Measurements from ENCODE around the gene VPS41.

Gene VPS41

GRCh38 chr7:38753347-38753746, 155.6 kb downstream of the VPS41 start:
- no peaks in the 10 kb centered on the region for H3K79me1 ChIP-seq (ENCODE audit: low read length)
- H3K23ac ChIP-seq (ENCODE audit: low read length): no peak overlapping the region
- H3K36me3 ChIP-seq (ENCODE audit: control insufficient read depth, insufficient read depth, low read length): no peaks in the 10 kb centered on the region
- no peak overlapping the region for H4K5ac ChIP-seq (ENCODE audit: low read length)
- H3K56ac ChIP-seq (ENCODE audit: low read length): no peak overlapping the region
- H4K8ac ChIP-seq (ENCODE audit: low read depth, low read length): no peak overlapping the region
- no peak overlapping the region for H3K18ac ChIP-seq (ENCODE audit: low read length)
- no peaks in the 10 kb centered on the region for H3K27me3 ChIP-seq (ENCODE audit: insufficient read depth, low read length, poor library complexity)
- no peak overlapping the region for H2BK15ac ChIP-seq (replicated peaks; ENCODE audit: low read depth)
- no peak overlapping the region for H3K4me2 ChIP-seq (ENCODE audit: low read length)
- H3K79me2 ChIP-seq (ENCODE audit: control insufficient read depth, insufficient read depth, low read length): no peaks in the 10 kb centered on the region
- H3K4me3 ChIP-seq (ENCODE audit: low read length): no peak overlapping the region
- H3K27ac ChIP-seq (ENCODE audit: low read depth, low read length): no peak overlapping the region
- H3K9ac ChIP-seq (ENCODE audit: low read length): no peak overlapping the region
- no peak overlapping the region for H2BK120ac ChIP-seq (ENCODE audit: low read depth, low read length)
- no peak for DNase-seq
- no peak overlapping the region for H3K4ac ChIP-seq (ENCODE audit: low read depth, low read length)
- no CpG with 5 or more reads among the region's 4 CpGs for WGBS (ENCODE audit: extremely low coverage, insufficient coverage, low lambda C conversion rate)
- H2BK5ac ChIP-seq (ENCODE audit: low read length): no peak overlapping the region
- no peak overlapping the region for H2AK5ac ChIP-seq (ENCODE audit: low read length)
- no peaks in the 10 kb centered on the region for H3K4me1 ChIP-seq (ENCODE audit: control insufficient read depth, low read depth, low read length)

GRCh38 chr7:38751416-38751815, 157.6 kb downstream of the VPS41 start:
- no peaks in the 10 kb centered on the region for H3K4me1 ChIP-seq (ENCODE audit: control insufficient read depth, low read depth, low read length)
- no peak for DNase-seq
- no peak overlapping the region for H2AK5ac ChIP-seq (ENCODE audit: low read length)
- H3K56ac ChIP-seq (ENCODE audit: low read length): no peak overlapping the region
- H3K79me2 ChIP-seq (ENCODE audit: control insufficient read depth, insufficient read depth, low read length): no peaks in the 10 kb centered on the region
- no peak overlapping the region for H4K5ac ChIP-seq (ENCODE audit: low read length)
- H3K18ac ChIP-seq (ENCODE audit: low read length): no peak overlapping the region
- H3K23ac ChIP-seq (ENCODE audit: low read length): no peak overlapping the region
- no CpG with 5 or more reads among the region's 1 CpG for WGBS (ENCODE audit: extremely low coverage, insufficient coverage, low lambda C conversion rate)
- H3K4me3 ChIP-seq (ENCODE audit: low read length): no peak overlapping the region
- H2BK15ac ChIP-seq (replicated peaks; ENCODE audit: low read depth): no peak overlapping the region
- no peaks in the 10 kb centered on the region for H3K36me3 ChIP-seq (ENCODE audit: control insufficient read depth, insufficient read depth, low read length)
- no peaks in the 10 kb centered on the region for H3K27me3 ChIP-seq (ENCODE audit: insufficient read depth, low read length, poor library complexity)
- no peak overlapping the region for H3K9ac ChIP-seq (ENCODE audit: low read length)
- H3K4ac ChIP-seq (ENCODE audit: low read depth, low read length): no peak overlapping the region
- no peak overlapping the region for H2BK120ac ChIP-seq (ENCODE audit: low read depth, low read length)
- H3K79me1 ChIP-seq (ENCODE audit: low read length): no peaks in the 10 kb centered on the region
- no peak overlapping the region for H4K8ac ChIP-seq (ENCODE audit: low read depth, low read length)
- H3K27ac ChIP-seq (ENCODE audit: low read depth, low read length): no peak overlapping the region
- no peak overlapping the region for H3K4me2 ChIP-seq (ENCODE audit: low read length)
- H2BK5ac ChIP-seq (ENCODE audit: low read length): no peak overlapping the region

- WGBS (ENCODE audit: extremely low coverage, insufficient coverage, low lambda C conversion rate): 100% methylated on average over 1 of the region's 12 CpGs
- H3K4me3 ChIP-seq (ENCODE audit: low read length): no peak overlapping the region
- DNase-seq: peak; percentile 5
These were observed 160.9 kb downstream of the VPS41 start for GRCh38 chr7:38748056-38748610.

GRCh38 chr7:38746438-38746837, 162.6 kb downstream of the VPS41 start:
- H2BK120ac ChIP-seq (ENCODE audit: low read depth, low read length): no peak overlapping the region
- no peaks in the 10 kb centered on the region for H3K79me1 ChIP-seq (ENCODE audit: low read length)
- no peaks in the 10 kb centered on the region for H3K27me3 ChIP-seq (ENCODE audit: insufficient read depth, low read length, poor library complexity)
- no peak overlapping the region for H2BK15ac ChIP-seq (replicated peaks; ENCODE audit: low read depth)
- H3K4ac ChIP-seq (ENCODE audit: low read depth, low read length): no peak overlapping the region
- WGBS (ENCODE audit: extremely low coverage, insufficient coverage, low lambda C conversion rate): no CpG with 5 or more reads among the region's 7 CpGs
- no peak overlapping the region for H2BK5ac ChIP-seq (ENCODE audit: low read length)
- no peak overlapping the region for H2AK5ac ChIP-seq (ENCODE audit: low read length)
- H3K4me2 ChIP-seq (ENCODE audit: low read length): no peak overlapping the region
- no peak overlapping the region for H3K56ac ChIP-seq (ENCODE audit: low read length)
- H3K27ac ChIP-seq (ENCODE audit: low read depth, low read length): no peak overlapping the region
- no peak overlapping the region for H4K5ac ChIP-seq (ENCODE audit: low read length)
- H3K4me1 ChIP-seq (ENCODE audit: control insufficient read depth, low read depth, low read length): no peaks in the 10 kb centered on the region
- no peak overlapping the region for H3K23ac ChIP-seq (ENCODE audit: low read length)
- no peak overlapping the region for H3K9ac ChIP-seq (ENCODE audit: low read length)
- H3K36me3 ChIP-seq (ENCODE audit: control insufficient read depth, insufficient read depth, low read length): no peaks in the 10 kb centered on the region
- no peak overlapping the region for H3K4me3 ChIP-seq (ENCODE audit: low read length)
- no peaks in the 10 kb centered on the region for H3K79me2 ChIP-seq (ENCODE audit: control insufficient read depth, insufficient read depth, low read length)
- H3K18ac ChIP-seq (ENCODE audit: low read length): no peak overlapping the region
- H4K8ac ChIP-seq (ENCODE audit: low read depth, low read length): no peak overlapping the region
- DNase-seq: no peak

More at GRCh38 chr7:38748056-38748610, 160.9 kb downstream of the VPS41 start:
- Histone ChIP-seq H2BK15ac (replicated peaks; ENCODE audit: low read depth) (no peak overlapping the region), H3K4me1 (ENCODE audit: control insufficient read depth, low read depth, low read length) (no peaks in the 10 kb centered on the region), H3K9ac (ENCODE audit: low read length) (no peak overlapping the region), H3K4me2 (ENCODE audit: low read length) (no peak overlapping the region), H3K27me3 (ENCODE audit: insufficient read depth, low read length, poor library complexity) (no peaks in the 10 kb centered on the region), H3K36me3 (ENCODE audit: control insufficient read depth, insufficient read depth, low read length) (no peaks in the 10 kb centered on the region), H3K4ac (ENCODE audit: low read depth, low read length) (no peak overlapping the region), H3K79me2 (ENCODE audit: control insufficient read depth, insufficient read depth, low read length) (no peaks in the 10 kb centered on the region), H4K5ac (ENCODE audit: low read length) (no peak overlapping the region), H4K8ac (ENCODE audit: low read depth, low read length) (no peak overlapping the region), H3K79me1 (ENCODE audit: low read length) (no peaks in the 10 kb centered on the region), H3K56ac (ENCODE audit: low read length) (no peak overlapping the region), H3K23ac (ENCODE audit: low read length) (no peak overlapping the region), H3K18ac (ENCODE audit: low read length) (no peak overlapping the region), H3K27ac (ENCODE audit: low read depth, low read length) (no peak overlapping the region), H2BK5ac (ENCODE audit: low read length) (no peak overlapping the region), H2AK5ac (ENCODE audit: low read length) (no peak overlapping the region), H2BK120ac (ENCODE audit: low read depth, low read length) (no peak overlapping the region)

GRCh38 chr7:38744746-38745145, 164.2 kb downstream of the VPS41 start:
- Histone ChIP-seq H3K36me3 (ENCODE audit: control insufficient read depth, insufficient read depth, low read length) (no peaks in the 10 kb centered on the region), H3K56ac (ENCODE audit: low read length) (no peak overlapping the region), H2AK5ac (ENCODE audit: low read length) (no peak overlapping the region), H3K4ac (ENCODE audit: low read depth, low read length) (no peak overlapping the region), H3K18ac (ENCODE audit: low read length) (no peak overlapping the region), H4K8ac (ENCODE audit: low read depth, low read length) (no peak overlapping the region), H3K23ac (ENCODE audit: low read length) (no peak overlapping the region), H3K27me3 (ENCODE audit: insufficient read depth, low read length, poor library complexity) (no peaks in the 10 kb centered on the region), H2BK5ac (ENCODE audit: low read length) (no peak overlapping the region), H3K4me1 (ENCODE audit: control insufficient read depth, low read depth, low read length) (no peaks in the 10 kb centered on the region), H2BK15ac (replicated peaks; ENCODE audit: low read depth) (no peak overlapping the region), H3K79me1 (ENCODE audit: low read length) (no peaks in the 10 kb centered on the region), H3K79me2 (ENCODE audit: control insufficient read depth, insufficient read depth, low read length) (no peaks in the 10 kb centered on the region), H3K27ac (ENCODE audit: low read depth, low read length) (no peak overlapping the region), H3K4me3 (ENCODE audit: low read length) (no peak overlapping the region), H3K4me2 (ENCODE audit: low read length) (no peak overlapping the region), H4K5ac (ENCODE audit: low read length) (no peak overlapping the region), H3K9ac (ENCODE audit: low read length) (no peak overlapping the region), H2BK120ac (ENCODE audit: low read depth, low read length) (no peak overlapping the region)
- WGBS (ENCODE audit: extremely low coverage, insufficient coverage, low lambda C conversion rate): no CpG with 5 or more reads among the region's 3 CpGs
- DNase-seq: no peak

GRCh38 chr7:38743899-38744298, 165.1 kb downstream of the VPS41 start:
- Histone ChIP-seq H2BK120ac (ENCODE audit: low read depth, low read length) (no peak overlapping the region), H3K79me2 (ENCODE audit: control insufficient read depth, insufficient read depth, low read length) (no peaks in the 10 kb centered on the region), H3K56ac (ENCODE audit: low read length) (no peak overlapping the region), H4K5ac (ENCODE audit: low read length) (no peak overlapping the region), H2BK15ac (replicated peaks; ENCODE audit: low read depth) (no peak overlapping the region), H3K4me3 (ENCODE audit: low read length) (no peak overlapping the region), H4K8ac (ENCODE audit: low read depth, low read length) (no peak overlapping the region), H3K18ac (ENCODE audit: low read length) (no peak overlapping the region), H3K4me2 (ENCODE audit: low read length) (no peak overlapping the region), H2BK5ac (ENCODE audit: low read length) (no peak overlapping the region), H3K4me1 (ENCODE audit: control insufficient read depth, low read depth, low read length) (no peaks in the 10 kb centered on the region), H3K23ac (ENCODE audit: low read length) (no peak overlapping the region), H3K9ac (ENCODE audit: low read length) (no peak overlapping the region), H3K79me1 (ENCODE audit: low read length) (no peaks in the 10 kb centered on the region), H3K36me3 (ENCODE audit: control insufficient read depth, insufficient read depth, low read length) (no peaks in the 10 kb centered on the region), H3K4ac (ENCODE audit: low read depth, low read length) (no peak overlapping the region), H3K27me3 (ENCODE audit: insufficient read depth, low read length, poor library complexity) (no peaks in the 10 kb centered on the region), H2AK5ac (ENCODE audit: low read length) (no peak overlapping the region), H3K27ac (ENCODE audit: low read depth, low read length) (no peak overlapping the region)
- WGBS (ENCODE audit: extremely low coverage, insufficient coverage, low lambda C conversion rate): no CpG with 5 or more reads among the region's 1 CpG
- no peak for DNase-seq

All from mesendoderm (in vitro differentiated cells).